Activated CD4-positive, alpha-beta T cell treated with anti-CD3 and anti-CD28 coated beads, Interleukin-2, amount 50 U/mL, for 1 hour (primary cell): ENCODE measurements around the gene NFRKB.

Experiments
- DNase-seq: peaks from one replicate; pipeline ENCODE4 v3.0.0-alpha.2; 2020

The NFRKB gene

DNA sequence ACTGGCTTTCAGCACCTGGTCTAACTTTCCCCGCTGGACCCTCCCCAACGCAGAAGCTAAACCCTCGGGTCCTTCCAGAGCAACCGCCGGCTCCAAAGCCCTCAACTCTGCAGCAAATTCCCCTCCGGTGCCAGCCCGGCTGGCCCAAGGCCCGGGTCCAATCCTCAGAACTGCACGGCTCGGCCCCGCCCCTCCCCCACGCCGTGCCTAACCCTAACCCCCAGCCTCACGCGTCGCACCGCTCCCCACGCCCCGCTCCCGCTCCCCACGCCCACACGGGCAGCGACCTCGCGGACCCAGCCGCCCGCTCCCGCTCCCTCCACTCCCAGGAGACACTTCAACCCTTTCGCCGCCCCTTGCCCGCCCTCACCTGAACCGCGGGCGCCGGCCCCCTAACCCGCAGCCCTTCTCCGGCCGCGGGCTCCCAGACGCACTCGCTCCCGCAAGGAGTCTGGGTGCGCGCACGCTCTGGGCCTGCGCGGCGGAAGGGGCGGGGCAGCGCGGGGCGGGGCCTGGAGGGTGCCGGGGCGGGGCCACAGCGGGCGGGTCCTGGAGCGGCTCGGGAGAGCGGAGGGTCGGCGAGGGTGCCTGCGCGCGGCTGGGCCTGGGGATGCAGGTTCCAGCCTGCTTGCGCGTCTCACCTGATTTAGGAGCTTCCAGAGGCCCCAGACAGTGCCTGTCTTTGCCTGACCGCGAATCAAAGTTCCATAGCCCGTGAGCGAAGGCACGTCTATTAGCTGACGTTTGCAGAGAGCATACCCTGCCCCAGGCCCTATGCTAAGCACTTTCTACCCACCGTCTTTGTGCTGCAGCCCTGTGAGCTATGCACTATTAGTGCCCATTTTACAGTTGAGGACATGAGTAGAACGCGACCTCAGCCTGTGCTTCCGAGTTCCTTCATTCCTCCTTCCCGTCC is at the start of gene NFRKB:
Gene NFRKB (minus strand): TSS at position 453 of the 916 bp plus-strand sequence. CDS start 2,729 bp downstream, outside the sequence.
- DNase-seq: peak; percentile 85

DNA sequence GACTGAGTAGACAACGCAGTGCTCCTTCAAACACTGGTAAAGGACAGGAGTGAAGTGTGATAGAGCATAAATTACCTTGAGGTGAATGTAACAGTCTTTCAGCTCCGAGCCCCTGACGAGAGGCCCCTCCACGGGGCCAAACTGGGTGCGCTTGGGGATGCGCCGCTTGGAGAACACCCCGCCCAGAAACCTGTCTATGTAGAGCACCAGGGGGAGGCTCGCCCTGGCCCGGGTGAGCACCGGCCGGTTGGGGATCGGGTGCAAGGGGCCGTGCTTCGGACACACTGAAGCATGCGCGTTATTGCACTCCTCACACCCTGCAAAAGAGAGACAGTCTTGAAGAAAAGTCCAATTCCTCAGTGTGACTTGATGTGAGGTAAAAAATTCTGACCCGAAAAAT is 49.3 kb upstream of the NFRKB start:
- DNase-seq: no peak

DNA sequence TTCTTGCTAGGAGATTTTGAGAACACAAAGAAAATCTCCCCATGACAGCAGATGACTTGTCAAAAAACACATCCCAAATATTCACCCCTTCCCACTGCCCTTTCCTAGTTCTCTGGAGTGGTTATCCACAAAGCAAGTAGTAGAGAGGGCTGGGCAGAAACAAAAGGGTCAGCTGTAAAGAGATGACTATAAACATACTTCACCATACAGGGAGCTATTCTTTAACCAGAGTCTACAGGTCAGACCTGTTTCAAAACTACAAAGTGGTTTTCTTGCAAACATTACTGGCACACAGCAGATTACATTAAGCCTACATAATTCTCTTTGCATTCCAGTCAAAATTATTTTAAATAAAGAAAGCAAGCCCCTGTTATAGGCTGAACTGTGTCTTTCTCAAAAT is 47.7 kb upstream of the NFRKB start:
- DNase-seq: no peak

DNA sequence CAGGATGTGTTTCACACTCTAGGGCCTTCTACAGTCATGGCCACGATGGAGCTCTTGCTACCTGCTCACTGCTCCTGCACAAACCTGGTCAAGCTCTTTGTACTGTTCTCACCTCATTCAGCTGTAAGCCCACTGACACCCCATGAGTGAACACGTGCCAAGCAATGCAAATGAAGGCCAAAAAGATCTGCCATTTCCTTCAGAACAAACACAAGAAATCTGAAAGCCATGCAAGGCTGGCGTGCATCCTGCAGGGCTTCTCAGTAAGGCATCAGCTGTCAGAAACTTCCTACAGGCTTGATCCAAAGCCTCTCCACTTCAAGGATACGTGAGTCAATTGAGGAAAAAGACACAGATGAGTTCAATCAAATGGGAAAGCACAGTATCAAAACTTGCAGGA is 44.1 kb upstream of the NFRKB start:
- no peak for DNase-seq

DNA sequence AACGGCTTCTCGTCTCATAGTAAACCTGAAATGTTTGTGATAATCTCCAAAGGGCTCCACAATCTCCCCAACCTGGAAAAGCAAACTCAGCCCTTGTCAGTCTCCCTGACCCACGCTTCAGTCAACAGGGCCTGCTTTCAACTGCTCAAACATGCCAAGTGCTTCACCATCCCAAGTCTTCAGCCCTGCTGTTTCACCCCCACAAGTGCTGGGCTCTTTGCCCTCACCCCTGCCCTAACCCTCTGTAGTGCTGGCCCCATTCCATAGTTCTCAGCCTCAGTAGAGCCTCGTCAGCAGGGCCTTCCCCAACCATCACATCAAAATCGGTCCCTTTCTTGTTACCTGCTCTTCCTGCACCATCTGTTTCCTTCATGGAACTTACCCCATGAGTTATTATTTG is 43.4 kb upstream of the NFRKB start:
- DNase-seq: no peak

DNA sequence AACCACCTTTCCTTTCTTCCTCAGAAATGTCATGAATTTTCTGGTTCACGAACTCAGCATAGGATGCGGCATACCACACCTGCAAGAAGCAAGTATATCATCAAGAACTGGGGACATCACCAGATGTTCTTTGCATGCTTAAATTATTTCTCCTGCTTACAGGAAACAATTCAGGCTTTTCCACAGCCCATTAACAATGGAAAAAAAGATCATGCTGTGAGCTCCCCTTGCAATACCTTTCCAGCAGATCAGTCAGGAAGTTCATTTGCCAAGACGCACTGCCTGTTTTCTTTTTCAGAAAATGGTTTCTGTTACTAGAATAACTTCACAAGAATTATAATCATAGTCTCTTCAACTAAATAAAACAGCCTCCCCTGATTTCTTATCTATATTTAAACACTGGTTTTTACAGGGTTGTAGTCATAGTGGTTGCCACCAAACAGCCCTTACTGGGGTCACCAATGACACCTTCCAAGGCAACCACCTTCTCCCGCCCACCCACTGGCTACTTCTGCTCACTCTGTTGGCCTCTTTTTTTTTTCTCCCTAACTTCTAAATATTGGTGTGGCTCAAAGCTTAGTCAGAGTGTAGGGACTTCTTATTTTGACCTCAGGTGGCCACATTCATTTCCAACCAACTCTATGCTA is 42.3 kb upstream of the NFRKB start:
- DNase-seq: no peak

DNA sequence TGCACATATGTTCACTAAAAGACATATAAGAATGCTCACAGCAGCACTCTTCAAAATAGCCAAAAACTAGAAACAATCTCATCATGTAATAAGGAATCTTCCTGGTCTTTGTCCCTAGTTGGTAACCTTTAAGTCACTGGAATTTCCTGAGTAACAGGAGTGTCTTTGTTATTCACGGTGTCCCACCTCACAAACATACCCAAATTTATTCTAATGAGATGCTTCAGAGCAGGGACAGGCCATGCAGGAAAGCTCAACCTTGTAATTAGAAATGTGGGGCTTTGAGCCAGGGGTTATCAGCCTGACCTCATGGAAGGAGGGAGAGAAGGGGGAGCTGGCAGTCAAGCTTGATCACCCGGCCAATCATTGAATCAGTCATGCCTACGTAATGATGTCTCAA is 40.3 kb upstream of the NFRKB start:
- DNase-seq: no peak

DNA sequence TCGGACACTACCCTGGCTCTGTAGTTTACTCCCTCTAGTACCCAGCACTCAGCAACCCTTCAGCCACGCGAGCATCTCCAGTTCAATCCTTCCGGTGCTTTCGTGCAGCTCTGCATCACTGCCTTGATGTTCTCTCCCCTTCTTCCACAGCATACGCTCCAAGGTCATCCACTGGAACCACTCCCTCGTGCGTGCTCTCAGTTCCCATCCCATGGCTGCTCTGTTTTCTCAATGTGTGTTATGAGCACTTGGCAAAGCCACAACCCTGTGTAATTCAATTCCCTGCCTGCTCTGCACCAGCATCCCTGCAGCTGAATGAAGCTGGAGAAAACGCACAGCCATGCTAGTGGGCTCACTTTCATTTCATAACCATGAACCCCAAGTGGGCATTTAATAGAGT is 38.5 kb upstream of the NFRKB start:
- no peak for DNase-seq

DNA sequence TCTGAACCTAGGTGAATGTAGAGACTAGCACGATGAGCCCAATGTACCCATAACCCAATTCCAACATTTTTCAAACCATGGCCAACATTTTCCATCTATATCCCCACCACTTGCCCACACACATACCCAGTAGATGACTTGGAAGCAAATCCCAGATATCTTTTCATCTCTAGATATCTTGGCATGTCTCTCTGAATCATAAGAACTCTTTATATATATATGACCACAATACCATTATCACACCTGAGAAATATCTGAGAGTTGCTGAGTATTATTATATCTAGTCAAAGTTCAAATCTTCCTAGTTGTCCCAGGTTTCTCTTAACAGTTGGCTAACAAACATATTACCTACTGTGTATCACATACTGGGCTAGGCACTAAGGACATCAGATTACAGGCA is 37.9 kb upstream of the NFRKB start:
- DNase-seq: no peak

DNA sequence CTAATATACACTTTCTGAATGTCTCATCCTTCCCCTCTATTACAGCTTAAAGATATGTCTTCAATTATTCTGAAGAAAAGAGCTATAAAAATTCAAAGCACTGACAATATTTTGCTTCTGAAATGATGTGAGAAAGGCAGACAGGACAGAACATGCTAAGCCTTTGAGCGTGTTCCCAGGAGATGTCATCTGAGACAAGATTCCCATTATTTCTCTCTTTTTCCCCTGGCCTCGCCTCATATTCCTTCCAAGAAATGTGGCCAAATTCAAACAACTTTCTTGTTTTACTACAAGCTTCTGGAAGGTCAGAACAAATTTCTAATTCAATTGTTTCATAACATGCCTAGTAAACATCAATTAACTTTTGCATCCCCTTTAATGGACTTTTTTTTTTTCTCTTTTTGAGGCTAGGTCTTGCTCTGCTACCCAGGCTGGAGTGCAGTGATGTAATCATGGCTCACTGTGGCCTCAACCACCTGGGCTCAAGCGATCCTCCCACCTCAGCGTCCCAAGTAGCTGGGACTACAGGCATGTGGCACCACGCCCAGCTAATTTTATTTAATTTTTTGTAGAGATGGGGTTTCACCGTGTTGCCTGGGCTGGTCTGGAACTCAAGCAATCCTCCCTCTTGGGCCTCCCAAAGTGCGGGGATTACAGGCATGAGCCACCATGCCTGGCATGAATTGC is 37.1 kb upstream of the NFRKB start:
- DNase-seq: no peak

DNA sequence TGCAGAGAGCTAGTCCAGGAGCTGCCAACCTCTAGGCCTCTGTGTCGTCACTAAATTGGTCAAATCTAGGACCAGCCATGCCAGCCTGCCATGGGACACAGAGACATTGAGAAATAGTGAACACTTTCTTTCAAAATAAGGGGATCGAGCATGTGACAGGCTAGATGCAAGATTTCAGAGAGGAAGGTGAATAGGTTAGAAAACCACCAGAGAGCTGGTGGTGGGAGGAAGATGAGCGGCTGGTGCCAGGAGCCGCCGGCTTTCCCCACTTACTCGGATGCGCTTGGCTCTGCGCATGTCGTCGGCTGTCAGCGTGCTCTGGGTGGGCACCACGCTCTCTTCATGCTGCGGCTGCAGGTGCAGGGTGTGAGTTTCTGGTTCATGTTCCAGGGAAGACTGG is 35.4 kb upstream of the NFRKB start:
- DNase-seq: no peak

DNA sequence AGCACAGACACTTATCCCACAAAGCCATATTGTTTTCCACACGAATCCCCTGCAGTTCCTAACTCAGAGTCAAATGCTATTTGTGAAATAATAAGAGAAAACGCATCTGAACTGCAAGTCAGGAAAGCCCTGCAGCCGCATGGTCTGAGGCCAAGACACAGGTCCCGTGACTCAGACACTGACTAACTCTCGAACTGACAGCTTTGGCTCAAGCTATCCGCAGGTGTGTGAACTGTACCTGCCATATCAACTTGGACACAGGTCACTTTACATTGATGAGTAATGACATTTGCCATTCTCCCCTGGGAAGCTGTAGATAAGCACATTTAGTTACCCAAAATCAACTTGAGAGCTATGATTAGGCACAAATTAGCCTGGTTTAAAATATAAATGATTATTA is 34.9 kb upstream of the NFRKB start:
- no peak for DNase-seq

DNA sequence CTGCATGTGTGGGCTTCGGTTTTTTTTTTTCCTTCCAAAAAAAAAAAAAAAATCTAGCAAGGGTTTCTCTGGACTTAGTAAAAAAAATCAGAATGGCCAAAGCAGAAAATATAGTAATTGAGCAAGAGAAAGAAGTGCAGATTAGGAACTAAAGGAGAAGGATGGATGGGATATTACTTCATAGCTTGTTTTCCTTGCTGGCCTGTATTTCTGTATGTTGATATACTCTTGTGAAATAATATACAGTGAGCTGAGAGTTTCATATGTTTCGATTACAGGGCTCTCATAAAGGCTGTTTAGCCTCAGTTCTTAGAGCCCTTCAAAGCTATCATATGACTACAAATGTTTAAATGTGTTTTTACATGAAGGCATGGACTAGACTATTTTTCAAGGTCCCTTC is 34.3 kb upstream of the NFRKB start:
- DNase-seq: no peak

DNA sequence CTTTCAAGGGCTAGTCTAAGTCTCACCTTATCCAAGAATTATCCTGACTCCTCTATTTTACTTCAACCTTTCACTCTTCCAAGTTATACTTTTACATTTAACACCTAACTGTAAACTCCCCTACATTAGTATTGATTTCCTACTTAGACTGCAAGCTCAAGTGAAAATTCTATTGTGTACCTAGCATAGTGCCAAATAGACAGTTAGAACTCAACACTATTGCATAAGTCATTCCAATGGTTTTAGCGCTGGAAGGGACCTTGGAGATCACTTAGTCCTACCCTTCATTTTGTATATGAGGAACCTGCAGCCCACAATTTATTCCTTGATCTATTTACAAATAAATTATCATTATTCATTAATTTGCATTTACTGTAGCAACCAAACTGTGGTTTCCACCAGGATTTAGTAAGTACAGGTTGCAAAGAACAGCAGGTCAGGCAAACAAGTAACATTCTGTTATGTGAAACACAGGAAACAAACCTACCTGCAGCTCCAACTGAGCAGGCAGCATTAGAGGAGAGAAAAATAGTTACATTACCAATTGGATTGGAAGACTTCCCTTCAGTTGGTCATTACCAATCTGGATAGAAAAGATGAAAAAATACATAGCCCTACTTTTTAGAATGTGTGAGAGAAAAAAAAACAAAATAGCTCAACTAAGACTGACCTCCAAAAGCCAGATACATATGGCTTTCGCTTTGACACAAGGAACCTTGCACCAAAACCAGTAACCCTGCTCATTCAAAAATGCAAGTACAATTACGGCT is 33.7 kb upstream of the NFRKB start:
- DNase-seq: no peak

DNA sequence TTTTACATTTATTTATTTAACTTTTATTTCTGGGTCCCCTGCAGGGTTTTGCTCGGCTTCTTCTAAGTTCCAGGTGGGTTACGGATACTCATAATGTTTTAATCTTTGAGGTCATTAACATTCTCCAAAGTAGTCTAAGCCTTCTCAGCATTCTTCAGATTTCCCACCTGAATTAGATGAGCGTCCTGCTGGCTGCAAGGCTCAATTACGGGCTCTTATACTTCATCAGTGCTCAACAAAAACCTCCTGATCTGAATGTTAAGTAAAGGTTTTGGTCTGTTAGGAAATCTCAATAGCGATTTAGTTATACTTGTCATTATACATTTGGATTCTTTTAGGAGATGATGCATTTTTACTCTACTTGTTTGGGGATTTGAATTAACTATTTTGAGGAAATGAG is 27.3 kb upstream of the NFRKB start:
- no peak for DNase-seq

DNA sequence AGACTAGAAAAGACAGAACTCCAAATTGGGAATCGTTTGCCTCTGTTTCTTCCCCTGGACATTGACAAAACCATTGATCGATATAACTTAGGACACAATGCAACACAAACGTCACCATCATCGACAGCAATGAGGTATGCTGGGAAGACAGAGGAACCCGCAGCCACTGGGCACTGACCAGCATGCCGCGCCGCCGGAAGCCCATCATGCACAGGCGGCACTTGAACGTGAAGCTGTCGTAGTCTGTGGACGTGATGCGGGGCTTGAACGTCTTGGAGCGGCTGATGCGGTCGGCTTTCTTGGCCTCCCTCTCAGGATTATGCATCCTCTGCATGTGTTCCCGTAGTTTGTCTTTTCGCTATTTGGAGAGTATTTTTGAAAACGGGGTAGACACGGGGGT is 23.0 kb upstream of the NFRKB start:
- DNase-seq: no peak

DNA sequence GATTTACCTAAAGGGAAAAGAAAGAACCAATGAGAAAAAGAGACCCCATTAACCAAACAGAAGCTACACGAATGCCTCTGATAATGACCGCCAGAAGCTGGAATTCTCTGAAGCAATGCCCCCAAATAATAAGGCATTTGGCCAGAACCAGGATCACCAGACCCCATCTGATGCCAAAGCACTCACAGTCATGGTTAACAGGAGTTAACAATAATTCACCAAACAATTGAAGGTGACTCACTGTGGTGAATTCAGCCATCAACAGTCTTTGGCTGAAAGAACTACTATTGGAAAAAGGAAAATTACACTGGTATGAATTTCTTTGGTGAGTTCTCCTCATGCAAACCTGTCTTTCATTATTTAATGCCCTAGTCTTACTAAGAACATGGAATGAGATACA is 21.9 kb upstream of the NFRKB start:
- no peak for DNase-seq

DNA sequence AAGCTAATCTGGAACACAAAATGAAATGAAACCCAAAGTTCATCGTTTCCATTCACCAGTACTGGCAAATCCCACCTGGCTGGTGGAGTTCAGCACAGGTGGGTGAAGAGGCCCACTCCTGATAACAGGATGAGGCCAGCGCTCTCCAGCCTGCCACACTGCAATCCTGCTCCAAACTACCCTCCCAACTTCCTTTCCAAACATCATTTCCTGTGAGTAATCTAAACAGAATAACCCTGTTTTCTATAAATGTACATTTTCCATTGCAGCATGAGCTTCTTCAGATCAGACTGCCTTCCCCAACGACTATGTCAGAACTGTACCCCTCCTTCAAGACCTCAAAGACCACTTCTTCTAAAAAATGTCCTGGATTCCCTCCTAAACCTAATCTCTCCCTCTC is 15.9 kb upstream of the NFRKB start:
- DNase-seq: no peak

DNA sequence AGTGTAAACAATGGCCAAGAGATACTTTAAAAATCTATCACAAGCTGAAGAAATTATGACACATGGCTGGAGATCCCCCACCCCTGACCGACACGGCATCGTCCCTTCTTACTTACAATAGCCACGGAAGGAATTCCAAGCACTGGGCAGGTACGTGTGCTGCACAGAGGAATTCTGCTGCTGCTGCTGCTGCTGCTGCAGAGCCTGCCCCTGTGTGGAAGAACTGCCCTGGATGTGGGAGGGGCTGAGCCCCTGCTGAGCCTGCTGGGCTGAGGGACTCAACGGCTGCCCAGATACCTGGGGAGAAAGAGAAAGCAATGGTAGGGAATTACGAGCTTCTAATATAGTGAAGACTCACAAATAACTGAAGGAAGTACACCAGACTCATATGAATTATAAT is 15.0 kb upstream of the NFRKB start:
- no peak for DNase-seq

DNA sequence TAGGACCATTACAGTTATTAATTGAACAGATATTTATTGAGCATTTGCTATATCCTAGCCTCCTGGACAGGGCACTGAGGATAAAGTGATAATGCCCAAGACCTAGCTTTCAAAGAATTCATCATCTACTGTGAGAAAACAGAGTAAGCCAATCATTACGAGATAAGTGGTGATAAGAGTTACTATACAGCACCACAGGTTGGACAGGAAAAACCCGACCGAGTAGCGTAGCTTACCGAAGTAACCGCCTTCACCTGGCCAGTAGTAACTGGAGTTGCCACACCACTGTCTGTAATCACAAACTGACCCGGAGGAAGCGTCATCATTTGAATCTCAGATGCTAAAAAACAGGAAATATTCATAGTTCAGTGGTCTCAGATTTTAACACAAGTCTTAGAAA is 10.0 kb upstream of the NFRKB start:
- DNase-seq: no peak

DNA sequence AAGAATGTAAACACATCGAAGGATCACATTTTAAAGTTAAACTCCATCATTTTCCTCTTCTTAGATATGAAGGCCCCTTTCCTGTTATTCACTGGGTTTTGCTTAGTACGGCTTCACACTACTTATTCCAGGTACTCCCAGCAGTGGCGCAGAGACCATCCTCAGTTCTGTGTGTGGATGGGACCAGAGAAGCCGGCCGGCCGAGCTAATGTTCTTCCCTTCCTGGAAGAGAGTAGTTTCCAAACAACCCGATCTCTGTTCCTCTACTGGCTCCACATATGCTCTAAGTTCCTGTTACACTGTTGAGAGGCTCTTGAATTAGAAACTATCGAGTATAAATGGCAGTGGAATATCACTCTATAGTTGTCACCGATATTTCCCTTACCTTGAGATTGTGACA is 684 bp upstream of the NFRKB start:
- no peak for DNase-seq

DNA sequence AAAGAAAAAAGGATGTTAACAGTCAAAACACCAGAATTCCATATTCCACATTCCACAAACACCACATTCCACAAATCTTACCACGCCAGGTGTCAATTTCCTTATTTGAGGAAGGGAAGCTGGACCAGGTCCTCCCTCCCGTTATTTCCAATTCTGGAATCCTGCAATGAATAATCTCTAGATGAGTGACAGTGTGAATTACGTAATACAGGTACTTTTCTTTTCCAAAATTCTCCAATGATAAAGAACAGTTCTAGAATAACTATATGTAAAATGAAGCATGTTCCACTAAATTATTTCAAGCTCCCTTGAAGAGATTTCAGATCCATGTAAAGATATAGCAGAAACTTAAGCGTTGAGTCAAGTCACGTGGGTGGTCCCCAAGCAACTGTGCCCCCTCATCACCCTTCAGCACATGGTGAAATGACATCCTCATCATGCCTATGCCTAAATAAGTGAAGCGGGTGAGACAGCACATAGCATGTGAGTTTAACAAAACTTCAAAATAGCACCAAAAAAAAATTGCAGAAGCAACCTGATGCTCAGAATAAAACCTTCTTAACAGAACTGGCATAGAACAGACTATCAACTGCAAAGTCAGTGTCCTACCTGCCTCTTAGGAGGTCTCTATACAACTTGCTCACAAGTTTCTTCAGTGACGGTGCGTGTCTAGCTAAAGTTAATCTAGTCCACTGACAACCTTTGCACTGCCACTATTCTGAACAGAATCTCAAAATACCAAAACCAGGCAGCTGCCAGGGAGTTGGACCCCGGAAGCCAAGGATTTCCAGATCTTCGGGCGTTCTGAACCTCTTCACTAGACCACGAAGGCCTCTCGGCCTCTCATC is 876 bp downstream of the NFRKB start:
- DNase-seq: no peak
